Measurements from ENCODE around the gene IER3.

GRCh38 chr6:30767944-30768301, 23.6 kb upstream of the IER3 start:
- TF ChIP-seq CTCF (IDR thresholded peaks at IDR 0.05) (no peak), RFX5 (IDR thresholded peaks at IDR 0.05; ENCODE audit: low read length) (no peak), USF1 (IDR thresholded peaks at IDR 0.05; ENCODE audit: borderline replicate concordance, low read depth) (no peak), USF2 (IDR thresholded peaks at IDR 0.05; ENCODE audit: borderline replicate concordance, low read depth, low read length) (no peak), TAF1 (IDR thresholded peaks at IDR 0.05; ENCODE audit: borderline replicate concordance, low read depth, low read length) (no peak), EP300 (IDR thresholded peaks at IDR 0.05; ENCODE audit: borderline replicate concordance in 1 of 2, low read depth in 1 of 2, low read length in 1 of 2) (no peak), REST (IDR thresholded peaks at IDR 0.05; ENCODE audit: low read depth, low read length) (no peak), GATA2 (CRISPR knock-in tag; IDR thresholded peaks at IDR 0.05) (no peak), EZH2phosphoT487 (IDR thresholded peaks at IDR 0.05; ENCODE audit: borderline replicate concordance, low read depth) (no peak), FOXM1 (IDR thresholded peaks at IDR 0.05; ENCODE audit: low read depth) (no peak), JUND (IDR thresholded peaks at IDR 0.05) (no peak)
- TF ChIP-seq, protein P1, sequence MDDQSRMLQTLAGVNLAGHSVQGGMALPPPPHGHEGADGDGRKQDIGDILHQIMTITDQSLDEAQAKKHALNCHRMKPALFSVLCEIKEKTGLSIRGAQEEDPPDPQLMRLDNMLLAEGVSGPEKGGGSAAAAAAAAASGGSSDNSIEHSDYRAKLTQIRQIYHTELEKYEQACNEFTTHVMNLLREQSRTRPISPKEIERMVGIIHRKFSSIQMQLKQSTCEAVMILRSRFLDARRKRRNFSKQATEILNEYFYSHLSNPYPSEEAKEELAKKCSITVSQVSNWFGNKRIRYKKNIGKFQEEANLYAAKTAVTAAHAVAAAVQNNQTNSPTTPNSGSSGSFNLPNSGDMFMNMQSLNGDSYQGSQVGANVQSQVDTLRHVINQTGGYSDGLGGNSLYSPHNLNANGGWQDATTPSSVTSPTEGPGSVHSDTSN (IDR thresholded peaks at IDR 0.05), result no peak
